GM21576 (cell line): ENCODE data around the gene MTA1.

Source experiments
- ATAC-seq: cut with Tn5 transposase; IDR thresholded peaks from one replicate; pipeline ENCODE4 v1.9.1; 2021; ENCODE audit warnings: mild to moderate bottlenecking, moderate library complexity; ENCODE audit not compliant: unreplicated experiment

Gene MTA1

GRCh38 chr14:105401699-105402098, 17.9 kb upstream of the MTA1 start:
- ATAC-seq: no peak

DNA sequence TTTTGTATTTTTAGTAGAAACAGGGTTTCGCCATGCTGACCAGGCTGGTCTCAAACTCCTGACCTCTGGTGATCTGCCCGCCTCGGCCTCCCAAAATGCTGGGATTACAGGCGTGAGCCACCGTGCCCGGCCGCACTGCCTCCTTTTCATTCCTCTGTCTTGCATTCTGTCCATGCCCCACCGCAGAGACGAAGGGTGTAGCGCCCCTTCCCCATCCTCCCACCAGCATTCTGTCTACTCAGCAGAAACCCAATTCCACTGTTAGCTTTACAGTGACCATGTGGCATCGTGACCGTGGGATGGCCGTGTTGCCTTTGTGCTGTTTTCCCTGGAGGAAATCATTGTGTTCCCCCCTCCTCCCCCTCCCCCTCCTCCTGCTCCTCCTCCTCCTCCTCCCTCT, 11.0 kb upstream of the MTA1 start:
- no peak for ATAC-seq

- ATAC-seq: no peak
Measured at GRCh38 chr14:105409364-105409763, 10.3 kb upstream of the MTA1 start.

DNA sequence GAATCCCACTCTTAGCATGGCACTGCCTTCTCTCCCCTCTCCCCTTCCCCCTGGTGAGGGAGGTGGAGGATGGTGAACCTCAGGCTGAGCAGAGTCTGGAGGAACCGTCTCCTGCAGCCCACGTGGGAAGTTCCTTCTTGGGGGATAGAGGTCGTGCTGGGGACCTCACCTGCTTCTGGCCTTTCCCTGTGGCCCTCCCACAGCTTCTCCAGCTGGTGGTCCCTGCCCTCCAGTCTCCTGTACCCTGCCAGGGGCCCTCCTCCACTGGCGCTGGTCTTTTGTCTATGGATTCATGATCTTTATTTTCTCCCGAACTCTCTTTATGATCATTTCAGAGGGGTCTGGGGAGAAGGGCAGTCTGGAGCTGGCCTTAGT, 9.0 kb upstream of the MTA1 start:
- ATAC-seq: no peak

GRCh38 chr14:105411017-105411941, 8.3 kb upstream of the MTA1 start:
- no peak for ATAC-seq

DNA sequence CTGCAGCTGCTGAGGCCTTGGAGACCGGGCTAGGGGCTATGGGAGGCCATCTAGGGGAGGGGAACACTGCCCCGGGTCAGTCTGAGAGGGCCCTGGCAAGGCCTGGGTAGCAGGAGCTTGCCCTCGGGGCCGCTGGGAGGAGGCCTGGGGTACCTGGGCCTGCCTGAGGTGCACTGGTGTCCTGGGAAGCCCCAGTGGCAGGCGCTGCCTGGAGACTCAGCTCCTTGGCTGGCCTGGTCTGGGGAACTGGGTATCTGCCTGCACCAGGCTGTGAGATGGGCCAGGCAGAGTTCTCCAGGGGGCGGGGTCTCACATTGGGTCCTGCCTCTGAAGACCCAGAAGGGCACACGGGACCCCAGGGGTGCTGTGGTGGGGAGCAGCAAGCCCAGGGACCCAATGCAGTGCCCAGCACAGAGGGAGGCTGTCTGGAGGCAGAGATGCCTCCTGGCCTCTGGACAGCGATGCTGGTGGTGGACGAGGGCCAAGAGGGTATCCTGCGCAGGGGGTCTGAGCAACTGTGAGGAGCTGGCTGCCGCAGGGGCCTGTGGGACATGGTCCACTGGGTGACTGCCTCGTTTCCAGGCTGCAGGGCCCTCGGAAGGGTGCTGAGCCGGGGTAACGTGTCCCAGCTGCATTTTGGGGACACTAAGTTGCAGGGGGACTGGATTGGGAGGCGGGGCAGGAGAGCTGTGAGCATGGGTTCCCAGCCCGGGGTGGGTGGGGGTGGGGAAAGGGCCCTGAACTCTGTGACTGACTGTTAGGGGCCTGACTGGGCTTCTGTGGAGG, 7.4 kb upstream of the MTA1 start:
- no peak for ATAC-seq

GRCh38 chr14:105412771-105413543, 6.7 kb upstream of the MTA1 start:
- ATAC-seq: no peak

GRCh38 chr14:105413544-105413886, 6.1 kb upstream of the MTA1 start:
- no peak for ATAC-seq

DNA sequence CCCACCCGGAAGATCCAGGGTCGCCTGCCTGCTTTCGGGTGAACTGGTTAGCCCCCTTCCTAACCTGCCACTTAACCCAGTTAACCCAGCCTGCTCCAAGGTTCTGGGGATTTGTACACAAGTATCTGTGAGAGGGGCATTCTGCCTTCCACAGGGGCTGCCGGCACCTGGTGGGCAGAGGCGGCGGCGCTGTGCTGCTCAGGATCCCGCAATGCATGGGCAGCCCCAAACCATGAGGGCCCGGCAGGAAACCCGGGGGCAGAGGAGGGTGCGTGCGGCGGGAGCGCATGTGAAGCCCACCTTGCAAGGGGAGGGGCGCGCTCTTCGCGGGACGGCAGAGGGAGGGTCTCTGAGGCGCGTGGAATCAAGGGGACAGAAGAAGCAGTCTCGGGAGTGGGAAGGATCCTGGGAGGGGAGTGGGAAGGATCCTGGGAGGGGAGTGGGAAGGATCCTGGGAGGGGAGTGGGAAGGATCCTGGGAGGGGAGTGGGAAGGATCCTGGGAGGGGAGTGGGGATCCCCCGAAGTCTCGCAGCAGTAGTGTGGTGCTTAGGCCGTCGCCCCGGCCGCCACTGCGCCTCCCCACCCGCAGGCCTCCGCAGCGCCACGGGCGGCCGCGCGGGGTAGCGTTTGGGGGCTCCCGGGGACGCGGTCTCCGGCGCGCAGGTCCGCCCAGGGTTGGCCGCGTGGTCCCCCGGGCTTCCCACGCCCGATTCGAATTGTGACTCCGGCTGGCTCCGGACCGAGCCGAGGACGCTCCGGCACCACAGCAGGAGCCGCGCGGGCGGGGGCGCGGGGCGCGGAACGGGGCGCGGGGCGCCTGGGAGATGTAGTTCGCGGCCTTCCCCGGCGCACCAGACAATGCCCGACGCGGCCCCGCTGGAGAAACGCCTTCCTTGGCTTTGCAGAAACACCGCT, 4.9 kb upstream of the MTA1 start:
- peak; percentile 48 for ATAC-seq

- no peak for ATAC-seq
Measured at GRCh38 chr14:105415481-105416428, 3.9 kb upstream of the MTA1 start.

DNA sequence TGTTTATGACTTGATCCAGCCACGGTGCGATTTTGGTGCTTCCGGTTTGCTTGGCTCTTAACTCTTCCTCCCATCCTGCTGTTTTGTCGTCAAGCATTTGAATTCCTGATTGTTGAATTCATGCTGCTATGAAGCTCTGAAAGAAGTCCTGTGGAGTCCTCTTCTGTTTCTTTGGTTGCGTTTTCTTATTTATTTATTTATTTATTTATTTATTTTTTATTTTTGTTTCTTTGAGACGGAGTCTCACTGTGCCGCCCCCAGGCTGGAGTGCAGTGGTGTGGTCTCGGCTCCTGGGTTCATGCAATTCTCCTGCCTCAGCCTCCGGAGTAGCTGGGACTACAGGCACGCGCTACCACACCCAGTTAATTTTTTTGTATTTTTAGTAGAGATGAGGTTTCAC, 3.0 kb upstream of the MTA1 start:
- no peak for ATAC-seq

- no peak for ATAC-seq
Measured at GRCh38 chr14:105417690-105418121, 1.9 kb upstream of the MTA1 start.

GRCh38 chr14:105418269-105419194, 1.1 kb upstream of the MTA1 start:
- ATAC-seq: no peak

DNA sequence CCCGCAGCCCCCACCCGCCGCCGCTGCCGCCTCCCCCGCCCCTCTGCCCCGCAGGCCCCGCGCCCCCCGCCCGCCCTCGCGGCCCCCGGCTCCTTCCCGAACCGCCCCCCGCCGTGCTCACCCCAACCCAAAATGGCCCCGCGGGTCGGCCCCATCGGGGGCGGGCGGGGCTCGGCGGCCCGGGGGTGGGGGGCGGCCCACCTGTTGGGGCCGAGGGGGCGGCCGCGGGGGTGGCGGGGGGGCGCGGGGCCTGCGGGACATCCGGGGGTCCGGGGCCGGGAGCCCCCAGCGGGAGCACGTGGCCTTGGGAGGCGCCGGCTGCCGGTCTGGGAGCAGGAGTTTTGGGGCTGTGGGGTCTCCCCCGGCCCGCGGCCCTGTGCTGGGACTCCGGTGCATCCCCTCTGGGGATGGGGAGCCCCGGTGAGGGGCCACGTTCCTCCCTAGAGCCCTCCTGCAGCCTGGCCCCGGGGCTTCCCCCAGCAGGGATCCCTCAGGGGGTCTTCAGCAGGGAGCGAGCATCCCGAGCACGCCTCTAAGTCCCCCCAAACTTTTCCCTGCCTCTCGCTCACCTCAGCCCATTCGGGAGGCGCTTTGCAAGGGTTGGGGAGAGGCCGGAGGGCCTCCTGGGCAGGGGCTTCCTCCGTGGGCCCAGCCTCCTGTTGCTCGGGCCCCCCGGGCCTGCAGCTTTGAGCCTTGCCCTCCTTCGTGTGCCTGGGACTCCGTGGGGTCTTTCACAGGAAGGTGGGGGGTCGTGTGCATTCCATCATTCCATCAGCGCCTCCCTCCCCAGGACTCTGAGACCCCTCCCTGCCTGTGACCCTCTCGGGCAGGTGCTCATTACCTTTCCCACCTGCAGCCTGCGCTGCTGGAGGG, 710 bp downstream of the MTA1 start:
- no peak for ATAC-seq

GRCh38 chr14:105420974-105421674, 1.5 kb downstream of the MTA1 start:
- ATAC-seq: no peak

- ATAC-seq: no peak
Measured at GRCh38 chr14:105421723-105422615, 2.3 kb downstream of the MTA1 start.
